ES-I3 (cell line): ENCODE results near the gene TEN1.
"Not testable (repeated sequence)": the region's sequence is repeated elsewhere in the genome, so short reads cannot be mapped to it uniquely, and the experiment has no call there.

ENCODE experiments used
- H3K36me3 ChIP-seq: 2 replicates; pipeline ENCODE4 v1.6.1; 2013; ENCODE audit warnings: mild to moderate bottlenecking, low read length, control low read depth, moderate library complexity; ENCODE audit not compliant: insufficient read depth
- H3K4me1 ChIP-seq: 2 replicates; pipeline ENCODE4 v1.6.1; 2013; ENCODE audit warnings: mild to moderate bottlenecking, control low read depth, low read length; ENCODE audit not compliant: insufficient read depth
- H3K9ac ChIP-seq: 2 replicates; pipeline ENCODE4 v1.6.1; 2013; ENCODE audit warnings: low read depth, mild to moderate bottlenecking, low read length, moderate library complexity
- H3K9me3 ChIP-seq: 2 replicates; pipeline ENCODE4 v1.6.1; 2013; ENCODE audit warnings: mild to moderate bottlenecking, low read length, moderate library complexity; ENCODE audit not compliant: control insufficient read depth, insufficient read depth

Gene TEN1

GRCh38 chr17:76038050-76038449 is 59.0 kb downstream of the TEN1 start:
- H3K36me3 ChIP-seq: peaks cover 34% of the 10 kb centered on the region
- no peak overlapping the region for H3K9ac ChIP-seq
- no peaks in the 10 kb centered on the region for H3K9me3 ChIP-seq
- peaks cover 13% of the 10 kb centered on the region for H3K4me1 ChIP-seq

- Histone ChIP-seq H3K36me3 (peaks cover 42% of the 10 kb centered on the region), H3K9me3 (no peaks in the 10 kb centered on the region), H3K4me1 (peaks cover 13% of the 10 kb centered on the region), H3K9ac (no peak overlapping the region)
Measured at GRCh38 chr17:76039121-76039520, 60.1 kb downstream of the TEN1 start.

GRCh38 chr17:76040376-76040775 is 61.3 kb downstream of the TEN1 start:
- Histone ChIP-seq H3K9me3 (no peaks in the 10 kb centered on the region), H3K9ac (no peak overlapping the region), H3K36me3 (peaks cover 51% of the 10 kb centered on the region), H3K4me1 (peaks cover 13% of the 10 kb centered on the region)

- H3K9me3 ChIP-seq, H3K9ac ChIP-seq: not testable (repeated sequence)
- Histone ChIP-seq H3K4me1 (peaks cover 13% of the 10 kb centered on the region), H3K36me3 (peaks cover 59% of the 10 kb centered on the region)
Measured at GRCh38 chr17:76042868-76043267, 63.8 kb downstream of the TEN1 start.

GRCh38 chr17:76044475-76045007 is 65.5 kb downstream of the TEN1 start:
- H3K9me3 ChIP-seq, H3K9ac ChIP-seq: not testable (repeated sequence)
- peaks cover 13% of the 10 kb centered on the region for H3K4me1 ChIP-seq
- H3K36me3 ChIP-seq: peaks cover 58% of the 10 kb centered on the region

- Histone ChIP-seq H3K9ac (no peak overlapping the region), H3K9me3 (no peaks in the 10 kb centered on the region), H3K4me1 (peaks cover 2% of the 10 kb centered on the region), H3K36me3 (peaks cover 53% of the 10 kb centered on the region)
Measured at GRCh38 chr17:76046064-76046463, 67.0 kb downstream of the TEN1 start.

- H3K9ac ChIP-seq: no peak overlapping the region
- no peaks in the 10 kb centered on the region for H3K4me1 ChIP-seq
- H3K9me3 ChIP-seq: no peaks in the 10 kb centered on the region
- peaks cover 49% of the 10 kb centered on the region for H3K36me3 ChIP-seq
Measured at GRCh38 chr17:76048025-76048605, 69.1 kb downstream of the TEN1 start.

- Histone ChIP-seq H3K36me3 (peaks cover 46% of the 10 kb centered on the region), H3K9me3 (no peaks in the 10 kb centered on the region), H3K4me1 (no peaks in the 10 kb centered on the region), H3K9ac (no peak overlapping the region)
Measured at GRCh38 chr17:76048711-76049110, 69.7 kb downstream of the TEN1 start.

- Histone ChIP-seq H3K4me1 (no peaks in the 10 kb centered on the region), H3K36me3 (peaks cover 45% of the 10 kb centered on the region)
Measured at GRCh38 chr17:76049239-76049638, 70.2 kb downstream of the TEN1 start.

GRCh38 chr17:76049836-76050537 is 70.9 kb downstream of the TEN1 start:
- Histone ChIP-seq H3K4me1 (no peaks in the 10 kb centered on the region), H3K36me3 (peaks cover 40% of the 10 kb centered on the region), H3K9me3 (no peaks in the 10 kb centered on the region), H3K9ac (no peak overlapping the region)

More at GRCh38 chr17:76049239-76049638, 70.2 kb downstream of the TEN1 start:
- H3K9ac ChIP-seq: no peak overlapping the region
- H3K9me3 ChIP-seq: no peaks in the 10 kb centered on the region
